Measurements from ENCODE around the gene NGEF. TPM values are rescaled to one million over a fixed set of nuclear protein-coding genes. Genes with fewer than 3 reads are reported as not detected.

The NGEF gene
- polyA plus RNA-seq, 1 experiment, result 0.10 TPM

DNA sequence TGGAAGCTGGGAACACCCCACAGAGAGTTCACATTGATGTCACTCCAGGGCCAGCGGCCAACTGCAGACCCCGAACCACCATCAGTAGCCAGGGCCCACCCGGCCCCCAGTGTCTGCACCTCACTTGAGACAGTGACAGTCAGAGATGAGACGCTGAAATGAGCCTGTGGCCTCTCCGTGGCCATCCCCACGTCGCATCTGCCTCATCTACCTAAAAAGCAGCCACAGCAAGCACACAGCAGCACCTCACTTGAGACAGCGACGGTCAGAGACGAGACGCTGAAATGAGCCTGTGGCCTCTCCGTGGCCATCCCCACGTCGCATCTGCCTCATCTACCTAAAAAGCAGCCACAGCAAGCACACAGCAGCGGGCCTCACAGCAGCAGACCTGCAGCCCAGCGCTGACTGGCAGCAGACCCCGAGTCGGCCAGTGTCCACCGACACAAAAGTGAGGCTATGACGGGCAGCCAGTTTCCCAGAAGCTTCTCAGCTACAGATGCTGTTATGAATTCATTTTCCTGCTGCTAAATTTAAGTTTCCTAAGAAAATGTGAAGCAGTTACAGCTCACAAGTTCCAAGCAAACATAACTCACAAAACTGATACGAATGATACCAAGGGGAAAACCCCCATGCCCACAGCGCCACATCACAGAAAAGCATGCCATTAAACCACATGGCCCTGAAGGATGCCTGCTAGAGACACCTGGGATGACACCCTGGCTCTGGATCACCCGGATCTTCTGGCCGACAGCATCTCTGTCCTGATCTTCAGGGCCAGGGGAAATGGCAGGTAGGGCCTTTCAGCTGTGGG, 115.3 kb downstream of the NGEF start:
- TF ChIP-seq, protein P1, sequence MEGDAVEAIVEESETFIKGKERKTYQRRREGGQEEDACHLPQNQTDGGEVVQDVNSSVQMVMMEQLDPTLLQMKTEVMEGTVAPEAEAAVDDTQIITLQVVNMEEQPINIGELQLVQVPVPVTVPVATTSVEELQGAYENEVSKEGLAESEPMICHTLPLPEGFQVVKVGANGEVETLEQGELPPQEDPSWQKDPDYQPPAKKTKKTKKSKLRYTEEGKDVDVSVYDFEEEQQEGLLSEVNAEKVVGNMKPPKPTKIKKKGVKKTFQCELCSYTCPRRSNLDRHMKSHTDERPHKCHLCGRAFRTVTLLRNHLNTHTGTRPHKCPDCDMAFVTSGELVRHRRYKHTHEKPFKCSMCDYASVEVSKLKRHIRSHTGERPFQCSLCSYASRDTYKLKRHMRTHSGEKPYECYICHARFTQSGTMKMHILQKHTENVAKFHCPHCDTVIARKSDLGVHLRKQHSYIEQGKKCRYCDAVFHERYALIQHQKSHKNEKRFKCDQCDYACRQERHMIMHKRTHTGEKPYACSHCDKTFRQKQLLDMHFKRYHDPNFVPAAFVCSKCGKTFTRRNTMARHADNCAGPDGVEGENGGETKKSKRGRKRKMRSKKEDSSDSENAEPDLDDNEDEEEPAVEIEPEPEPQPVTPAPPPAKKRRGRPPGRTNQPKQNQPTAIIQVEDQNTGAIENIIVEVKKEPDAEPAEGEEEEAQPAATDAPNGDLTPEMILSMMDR (IDR thresholded peaks at IDR 0.05; ENCODE audit: low read depth, low read length), result no peak
- no peak for DNase-seq (ENCODE audit: low read depth, low spot score)
- no peak overlapping the region for H3K4me3 ChIP-seq (ENCODE audit: low read depth, low read length)
- CTCF ChIA-PET, result interaction anchor here (0.6 kb wide), 1 partner anchor 292 kb away, joined by 4 read pairs; no protein-coding TSS in a partner anchor
- H3K9me3 ChIP-seq (ENCODE audit: control insufficient read depth, insufficient read depth, low read length), result no peaks in the 10 kb centered on the region; the same call in 1 of the 2 replicates
- POLR2A ChIA-PET, result interaction anchor here (0.5 kb wide), 1 partner anchor 1174 kb away, joined by 4 read pairs; no protein-coding TSS in a partner anchor
- H3K27me3 ChIP-seq (ENCODE audit: control insufficient read depth, insufficient read depth, low read length), result peaks cover 2% of the 10 kb centered on the region
- H3K27ac ChIP-seq (ENCODE audit: low read depth, low read length), result no peak overlapping the region

DNA sequence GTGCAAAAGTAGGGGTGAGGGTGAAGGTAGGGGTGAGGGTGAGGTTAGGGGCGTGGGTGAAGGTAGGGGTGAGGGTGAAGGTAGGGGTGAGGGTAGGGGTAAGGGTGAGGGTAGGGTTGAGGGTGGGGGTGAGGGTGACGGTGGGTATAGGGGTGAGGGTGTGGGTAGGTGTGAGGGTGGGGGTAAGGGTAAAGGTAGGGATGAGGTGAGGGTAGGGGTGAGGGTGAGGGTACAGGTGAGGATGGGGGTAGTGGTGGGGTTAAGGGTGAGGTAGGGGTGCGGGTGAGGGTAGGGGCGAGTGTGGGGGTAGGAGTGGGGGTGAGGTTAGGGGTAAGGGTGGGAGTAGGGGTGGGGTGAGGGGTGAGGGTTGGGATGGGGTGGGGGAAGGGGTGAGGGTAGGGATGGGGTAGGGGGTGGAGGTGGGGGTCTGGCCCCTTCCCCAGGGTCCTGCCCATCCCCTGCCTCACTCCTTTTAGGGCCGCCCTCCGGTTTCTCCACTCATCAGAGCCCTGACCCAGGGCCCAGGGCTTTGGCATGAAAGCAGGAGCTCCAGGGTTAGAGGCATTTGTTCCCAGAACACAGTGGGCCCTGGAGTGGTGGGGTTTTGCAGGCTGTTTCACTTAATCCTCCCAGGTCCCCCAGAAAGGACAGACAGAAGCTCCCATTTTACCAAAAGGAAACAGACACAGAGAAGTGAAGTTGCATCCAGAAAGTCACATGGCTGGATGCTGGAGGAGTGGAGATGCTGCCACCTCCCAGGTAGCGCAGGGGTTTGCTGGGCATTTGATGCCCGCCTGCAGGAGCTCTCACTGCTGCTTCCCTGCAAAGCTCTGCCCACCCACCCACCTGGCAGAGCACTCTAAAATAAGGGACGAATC, 116.1 kb downstream of the NGEF start:
- Histone ChIP-seq H3K27me3 (ENCODE audit: control insufficient read depth, insufficient read depth, low read length) (peaks cover 2% of the 10 kb centered on the region), H3K9me3 (ENCODE audit: control insufficient read depth, insufficient read depth, low read length) (no peaks in the 10 kb centered on the region; the same call in 1 of the 2 replicates), H3K27ac (ENCODE audit: low read depth, low read length) (no peak overlapping the region), H3K4me3 (ENCODE audit: low read depth, low read length) (no peak overlapping the region)
- ChIA-PET CTCF (no interaction called here), POLR2A (interaction anchor here (0.5 kb wide), 1 partner anchor 1173 kb away, joined by 4 read pairs; no protein-coding TSS in a partner anchor)
- TF ChIP-seq, protein P1 (IDR thresholded peaks at IDR 0.05; ENCODE audit: low read depth, low read length), result no peak
- no peak for DNase-seq (ENCODE audit: low read depth, low spot score)

DNA sequence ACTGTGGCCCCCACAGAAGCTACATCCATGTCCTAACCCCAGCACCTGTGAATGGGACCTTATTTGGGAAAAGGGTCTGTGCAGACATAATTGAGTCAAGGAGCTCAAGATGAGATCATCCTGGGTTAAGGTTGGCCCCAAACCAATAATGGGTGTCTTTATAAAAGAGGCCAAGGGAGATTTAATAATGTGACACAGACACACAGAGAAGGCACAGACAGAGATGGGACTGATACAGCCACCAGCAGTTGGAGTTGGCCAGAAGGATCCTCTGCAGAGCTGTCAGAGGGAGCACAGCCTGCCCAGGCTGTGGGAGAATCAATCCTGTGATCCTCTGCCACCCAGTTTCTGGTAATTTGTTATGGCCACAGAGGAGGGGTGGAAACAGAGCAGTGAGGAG, 116.9 kb downstream of the NGEF start:
- TF ChIP-seq, protein P1 (IDR thresholded peaks at IDR 0.05; ENCODE audit: low read depth, low read length), result no peak
- ChIA-PET POLR2A (no interaction called here), CTCF (no interaction called here)
- Histone ChIP-seq H3K4me3 (ENCODE audit: low read depth, low read length) (no peak overlapping the region), H3K9me3 (ENCODE audit: control insufficient read depth, insufficient read depth, low read length) (no peaks in the 10 kb centered on the region; the same call in 1 of the 2 replicates), H3K27me3 (ENCODE audit: control insufficient read depth, insufficient read depth, low read length) (peaks cover 2% of the 10 kb centered on the region), H3K27ac (ENCODE audit: low read depth, low read length) (no peak overlapping the region)
- DNase-seq (ENCODE audit: low read depth, low spot score), result no peak

DNA sequence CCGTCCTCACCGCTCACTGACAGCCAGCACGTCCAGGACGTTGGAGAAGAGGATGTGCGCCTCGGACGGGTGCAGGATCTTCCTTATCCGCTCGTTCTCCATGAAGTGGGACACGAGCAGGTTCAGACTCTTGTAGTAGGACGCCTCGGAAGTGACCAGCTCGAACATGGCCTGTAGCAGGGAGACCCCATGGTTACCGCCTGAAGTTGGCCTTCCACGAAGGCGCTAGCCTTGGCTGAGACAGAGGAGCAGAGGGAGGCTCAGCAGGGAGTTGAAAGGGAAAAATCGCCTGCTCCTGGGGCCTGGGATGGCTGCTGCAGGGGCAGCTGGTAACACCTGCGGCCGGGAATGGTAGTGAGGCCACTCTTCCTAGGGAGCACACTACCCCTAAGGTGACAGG, 118.3 kb downstream of the NGEF start:
- TF ChIP-seq, protein P1 (IDR thresholded peaks at IDR 0.05; ENCODE audit: low read depth, low read length), result no peak
- POLR2A ChIA-PET, result no interaction called here
- no peak overlapping the region for H3K4me3 ChIP-seq (ENCODE audit: low read depth, low read length)
- H3K9me3 ChIP-seq (ENCODE audit: control insufficient read depth, insufficient read depth, low read length), result no peaks in the 10 kb centered on the region; the same call in 1 of the 2 replicates
- H3K27me3 ChIP-seq (ENCODE audit: control insufficient read depth, insufficient read depth, low read length), result peaks cover 2% of the 10 kb centered on the region
- no peak overlapping the region for H3K27ac ChIP-seq (ENCODE audit: low read depth, low read length)
- CTCF ChIA-PET, result no interaction called here
- DNase-seq (ENCODE audit: low read depth, low spot score), result no peak

Data from AG04450 (cell line).